WTC11 (cell line): Measurements from ENCODE around the gene DHTKD1. TPM values are rescaled to one million over a fixed set of nuclear protein-coding genes. Genes with fewer than 3 reads are reported as not detected.

Source experiments
- ATAC-seq: fragments of 200-7000 bp; cut with Tn5 transposase; 2 replicates; pipeline ENCODE4 v1.10.0; 2021; ENCODE audit warnings: mild to moderate bottlenecking, moderate library complexity
- CTCF ChIA-PET: fragments of 300-600 bp; sonication (Branson Sonifier 250); formaldehyde crosslinking; loops from one replicate; lab custom pipeline; 2021; ENCODE audit warnings: antibody characterized with exemption; lab: Charles Lee
- POLR2A ChIA-PET: fragments of 350-600 bp; sonication (Branson Sonifier 250); formaldehyde crosslinking; loops from one replicate; lab custom pipeline; 2021; ENCODE audit warnings: antibody characterized with exemption; lab: Charles Lee
- DNase-seq: peaks from one replicate; pipeline ENCODE4 v3.0.0; 2021; ENCODE audit warnings: low spot score
- H3K27ac Mint-ChIP-seq: 2 replicates; pipeline ENCODE4 v1.8.0; 2021; ENCODE audit warnings: mixed read lengths
- H3K27me3 Mint-ChIP-seq: 2 replicates; pipeline ENCODE4 v1.8.0; 2021; ENCODE audit warnings: low read depth, mild to moderate bottlenecking, moderate library complexity, mixed read lengths
- H3K36me3 Mint-ChIP-seq: 2 replicates; pipeline ENCODE4 v1.8.0; 2021; ENCODE audit warnings: mixed read lengths
- H3K4me1 Mint-ChIP-seq: 2 replicates; pipeline ENCODE4 v1.8.0; 2022; ENCODE audit warnings: mixed read lengths
- H3K4me3 Mint-ChIP-seq: 2 replicates; pipeline ENCODE4 v1.8.0; 2021; ENCODE audit warnings: mild to moderate bottlenecking, moderate library complexity, mixed read lengths
- H3K9me3 Mint-ChIP-seq: 2 replicates; pipeline ENCODE4 v1.8.0; 2021; ENCODE audit warnings: mixed read lengths
- ATF1 ChIP-seq: sonication (generic); formaldehyde crosslinking; IDR thresholded peaks from 2 replicates; pipeline ENCODE4 v1.8.1; 2023; ENCODE audit warnings: mild to moderate bottlenecking, moderate library complexity, missing genetic modification reagents
- CBFB ChIP-seq: sonication (generic); formaldehyde crosslinking; IDR thresholded peaks from 2 replicates; pipeline ENCODE4 v1.8.1; 2022; ENCODE audit warnings: mild to moderate bottlenecking, low read depth, missing genetic modification reagents
- FOXJ3 ChIP-seq: sonication (generic); formaldehyde crosslinking; IDR thresholded peaks from 2 replicates; pipeline ENCODE4 v1.9.0; 2021; ENCODE audit warnings: missing genetic modification reagents, mild to moderate bottlenecking, borderline replicate concordance
- FOXK1 ChIP-seq: sonication (generic); formaldehyde crosslinking; IDR thresholded peaks from 2 replicates; pipeline ENCODE4 v1.8.0; 2022; ENCODE audit warnings: mild to moderate bottlenecking, moderate library complexity, missing genetic modification reagents
- GABPB1 ChIP-seq: sonication (generic); formaldehyde crosslinking; IDR thresholded peaks from 2 replicates; pipeline ENCODE4 v1.8.1; 2023; ENCODE audit warnings: mild to moderate bottlenecking, missing genetic modification reagents
- GTF2I ChIP-seq: fragments of 250-450 bp; sonication (Bioruptor Pico); conservative IDR thresholded peaks from 2 replicates; pipeline ENCODE4 v1.4.0; 2021; ENCODE audit warnings: mild to moderate bottlenecking
- NFATC4 ChIP-seq: fragments of 250-450 bp; sonication (Bioruptor Pico); IDR thresholded peaks from 2 replicates; pipeline ENCODE4 v1.9.0; 2021; ENCODE audit warnings: mild to moderate bottlenecking
- NFYB ChIP-seq: sonication (generic); formaldehyde crosslinking; conservative IDR thresholded peaks from 2 replicates; pipeline ENCODE4 v1.8.0; 2022; ENCODE audit warnings: low read depth, missing genetic modification reagents
- NR1H2 ChIP-seq: sonication (generic); formaldehyde crosslinking; IDR thresholded peaks from 2 replicates; pipeline ENCODE4 v1.9.0; 2021; ENCODE audit warnings: mild to moderate bottlenecking, moderate library complexity, missing genetic modification reagents
- NR2C2 ChIP-seq: sonication (generic); formaldehyde crosslinking; IDR thresholded peaks from 2 replicates; pipeline ENCODE4 v1.8.0; 2022; ENCODE audit warnings: mild to moderate bottlenecking, missing genetic modification reagents
- SMAD3 ChIP-seq: sonication (generic); formaldehyde crosslinking; IDR thresholded peaks from 2 replicates; pipeline ENCODE4 v1.8.0; 2022; ENCODE audit warnings: missing genetic modification reagents, mild to moderate bottlenecking, borderline replicate concordance
- SP1 ChIP-seq: sonication (generic); formaldehyde crosslinking; conservative IDR thresholded peaks from 2 replicates; pipeline ENCODE4 v1.8.1; 2022; ENCODE audit warnings: missing genetic modification reagents
- ZNF121 ChIP-seq: sonication (generic); formaldehyde crosslinking; IDR thresholded peaks from 2 replicates; pipeline ENCODE4 v1.8.0; 2023; ENCODE audit warnings: missing genetic modification reagents
- ZNF138 ChIP-seq: sonication (generic); formaldehyde crosslinking; conservative IDR thresholded peaks from 2 replicates; pipeline ENCODE4 v1.8.1; 2022; ENCODE audit warnings: mild to moderate bottlenecking, moderate library complexity, missing genetic modification reagents
- total RNA-seq: library from RNA; stranded (reverse); gene quantifications from 3 replicates; pipeline ENCODE4 v1.2.3, GENCODE V29; 2021
- TF ChIP-seq, protein P1 (sequence below): sonication (generic); formaldehyde crosslinking; IDR thresholded peaks from 2 replicates; pipeline ENCODE4 v1.8.1; 2023; ENCODE audit warnings: mild to moderate bottlenecking, missing genetic modification reagents, moderate library complexity
- TF ChIP-seq, protein P2 (sequence below): sonication (generic); formaldehyde crosslinking; IDR thresholded peaks from 2 replicates; pipeline ENCODE4 v1.8.0; 2023; ENCODE audit warnings: missing genetic modification reagents, mild to moderate bottlenecking, borderline replicate concordance
- TF ChIP-seq, protein P3 (sequence below): fragments of 250-450 bp; sonication (Bioruptor Pico); IDR thresholded peaks from 2 replicates; pipeline ENCODE4 v1.9.0; 2021; ENCODE audit warnings: mild to moderate bottlenecking, borderline replicate concordance
- TF ChIP-seq, protein P4 (sequence below): fragments of 200-600 bp; IDR thresholded peaks from 2 replicates; pipeline ENCODE4 v1.8.0; 2022; ENCODE audit warnings: antibody characterized with exemption

Gene DHTKD1
- total RNA-seq, 1 experiment from 2014 or later = 57.9 TPM

DNA sequence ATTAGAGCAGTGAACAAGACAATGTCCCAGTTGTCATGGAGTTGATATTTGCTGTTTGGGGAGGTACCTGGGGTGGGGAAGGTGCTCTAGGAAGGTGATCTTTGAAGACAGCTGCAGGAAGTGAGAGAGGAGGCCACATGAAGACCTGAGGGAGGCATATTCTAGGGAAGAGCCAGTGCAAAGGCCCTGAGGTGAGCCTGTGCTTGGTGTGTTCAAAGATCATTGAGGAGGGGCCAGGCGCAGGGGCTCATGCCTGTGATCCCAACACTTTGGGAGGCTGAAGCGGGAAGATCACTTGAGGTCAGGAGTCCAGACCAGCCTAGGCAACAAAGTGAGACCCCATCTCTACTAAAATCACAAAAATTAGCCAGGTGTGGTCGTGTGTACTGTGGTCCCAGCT is 75.8 kb downstream of the DHTKD1 start:
- Mint-ChIP-seq H3K27ac (no peak overlapping the region), H3K9me3 (no peaks in the 10 kb centered on the region), H3K27me3 (no peaks in the 10 kb centered on the region), H3K4me1 (no peaks in the 10 kb centered on the region), H3K36me3 (peaks cover 15% of the 10 kb centered on the region), H3K4me3 (no peak overlapping the region)
- ChIA-PET CTCF (no interaction called here), POLR2A (no interaction called here)
- DNase-seq = no peak
- TF ChIP-seq FOXK1 (no peak), NFYB (CRISPR knock-in tag) (no peak), ATF1 (CRISPR knock-in tag) (no peak), SMAD3 (CRISPR knock-in tag) (no peak), FOXJ3 (CRISPR knock-in tag) (no peak), CBFB (CRISPR knock-in tag) (no peak), GTF2I (CRISPR knock-in tag) (no peak), NR1H2 (CRISPR knock-in tag) (no peak), NFATC4 (no peak), SP1 (no peak), GABPB1 (no peak), ZNF121 (CRISPR knock-in tag) (no peak), NR2C2 (no peak), ZNF138 (no peak)
- TF ChIP-seq, protein P1, sequence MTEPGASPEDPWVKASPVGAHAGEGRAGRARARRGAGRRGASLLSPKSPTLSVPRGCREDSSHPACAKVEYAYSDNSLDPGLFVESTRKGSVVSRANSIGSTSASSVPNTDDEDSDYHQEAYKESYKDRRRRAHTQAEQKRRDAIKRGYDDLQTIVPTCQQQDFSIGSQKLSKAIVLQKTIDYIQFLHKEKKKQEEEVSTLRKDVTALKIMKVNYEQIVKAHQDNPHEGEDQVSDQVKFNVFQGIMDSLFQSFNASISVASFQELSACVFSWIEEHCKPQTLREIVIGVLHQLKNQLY (CRISPR knock-in tag) = no peak
- TF ChIP-seq, protein P2, sequence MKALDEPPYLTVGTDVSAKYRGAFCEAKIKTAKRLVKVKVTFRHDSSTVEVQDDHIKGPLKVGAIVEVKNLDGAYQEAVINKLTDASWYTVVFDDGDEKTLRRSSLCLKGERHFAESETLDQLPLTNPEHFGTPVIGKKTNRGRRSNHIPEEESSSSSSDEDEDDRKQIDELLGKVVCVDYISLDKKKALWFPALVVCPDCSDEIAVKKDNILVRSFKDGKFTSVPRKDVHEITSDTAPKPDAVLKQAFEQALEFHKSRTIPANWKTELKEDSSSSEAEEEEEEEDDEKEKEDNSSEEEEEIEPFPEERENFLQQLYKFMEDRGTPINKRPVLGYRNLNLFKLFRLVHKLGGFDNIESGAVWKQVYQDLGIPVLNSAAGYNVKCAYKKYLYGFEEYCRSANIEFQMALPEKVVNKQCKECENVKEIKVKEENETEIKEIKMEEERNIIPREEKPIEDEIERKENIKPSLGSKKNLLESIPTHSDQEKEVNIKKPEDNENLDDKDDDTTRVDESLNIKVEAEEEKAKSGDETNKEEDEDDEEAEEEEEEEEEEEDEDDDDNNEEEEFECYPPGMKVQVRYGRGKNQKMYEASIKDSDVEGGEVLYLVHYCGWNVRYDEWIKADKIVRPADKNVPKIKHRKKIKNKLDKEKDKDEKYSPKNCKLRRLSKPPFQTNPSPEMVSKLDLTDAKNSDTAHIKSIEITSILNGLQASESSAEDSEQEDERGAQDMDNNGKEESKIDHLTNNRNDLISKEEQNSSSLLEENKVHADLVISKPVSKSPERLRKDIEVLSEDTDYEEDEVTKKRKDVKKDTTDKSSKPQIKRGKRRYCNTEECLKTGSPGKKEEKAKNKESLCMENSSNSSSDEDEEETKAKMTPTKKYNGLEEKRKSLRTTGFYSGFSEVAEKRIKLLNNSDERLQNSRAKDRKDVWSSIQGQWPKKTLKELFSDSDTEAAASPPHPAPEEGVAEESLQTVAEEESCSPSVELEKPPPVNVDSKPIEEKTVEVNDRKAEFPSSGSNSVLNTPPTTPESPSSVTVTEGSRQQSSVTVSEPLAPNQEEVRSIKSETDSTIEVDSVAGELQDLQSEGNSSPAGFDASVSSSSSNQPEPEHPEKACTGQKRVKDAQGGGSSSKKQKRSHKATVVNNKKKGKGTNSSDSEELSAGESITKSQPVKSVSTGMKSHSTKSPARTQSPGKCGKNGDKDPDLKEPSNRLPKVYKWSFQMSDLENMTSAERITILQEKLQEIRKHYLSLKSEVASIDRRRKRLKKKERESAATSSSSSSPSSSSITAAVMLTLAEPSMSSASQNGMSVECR (CRISPR knock-in tag) = no peak
- TF ChIP-seq, protein P3, sequence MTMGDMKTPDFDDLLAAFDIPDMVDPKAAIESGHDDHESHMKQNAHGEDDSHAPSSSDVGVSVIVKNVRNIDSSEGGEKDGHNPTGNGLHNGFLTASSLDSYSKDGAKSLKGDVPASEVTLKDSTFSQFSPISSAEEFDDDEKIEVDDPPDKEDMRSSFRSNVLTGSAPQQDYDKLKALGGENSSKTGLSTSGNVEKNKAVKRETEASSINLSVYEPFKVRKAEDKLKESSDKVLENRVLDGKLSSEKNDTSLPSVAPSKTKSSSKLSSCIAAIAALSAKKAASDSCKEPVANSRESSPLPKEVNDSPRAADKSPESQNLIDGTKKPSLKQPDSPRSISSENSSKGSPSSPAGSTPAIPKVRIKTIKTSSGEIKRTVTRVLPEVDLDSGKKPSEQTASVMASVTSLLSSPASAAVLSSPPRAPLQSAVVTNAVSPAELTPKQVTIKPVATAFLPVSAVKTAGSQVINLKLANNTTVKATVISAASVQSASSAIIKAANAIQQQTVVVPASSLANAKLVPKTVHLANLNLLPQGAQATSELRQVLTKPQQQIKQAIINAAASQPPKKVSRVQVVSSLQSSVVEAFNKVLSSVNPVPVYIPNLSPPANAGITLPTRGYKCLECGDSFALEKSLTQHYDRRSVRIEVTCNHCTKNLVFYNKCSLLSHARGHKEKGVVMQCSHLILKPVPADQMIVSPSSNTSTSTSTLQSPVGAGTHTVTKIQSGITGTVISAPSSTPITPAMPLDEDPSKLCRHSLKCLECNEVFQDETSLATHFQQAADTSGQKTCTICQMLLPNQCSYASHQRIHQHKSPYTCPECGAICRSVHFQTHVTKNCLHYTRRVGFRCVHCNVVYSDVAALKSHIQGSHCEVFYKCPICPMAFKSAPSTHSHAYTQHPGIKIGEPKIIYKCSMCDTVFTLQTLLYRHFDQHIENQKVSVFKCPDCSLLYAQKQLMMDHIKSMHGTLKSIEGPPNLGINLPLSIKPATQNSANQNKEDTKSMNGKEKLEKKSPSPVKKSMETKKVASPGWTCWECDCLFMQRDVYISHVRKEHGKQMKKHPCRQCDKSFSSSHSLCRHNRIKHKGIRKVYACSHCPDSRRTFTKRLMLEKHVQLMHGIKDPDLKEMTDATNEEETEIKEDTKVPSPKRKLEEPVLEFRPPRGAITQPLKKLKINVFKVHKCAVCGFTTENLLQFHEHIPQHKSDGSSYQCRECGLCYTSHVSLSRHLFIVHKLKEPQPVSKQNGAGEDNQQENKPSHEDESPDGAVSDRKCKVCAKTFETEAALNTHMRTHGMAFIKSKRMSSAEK = no peak
- TF ChIP-seq, protein P4, sequence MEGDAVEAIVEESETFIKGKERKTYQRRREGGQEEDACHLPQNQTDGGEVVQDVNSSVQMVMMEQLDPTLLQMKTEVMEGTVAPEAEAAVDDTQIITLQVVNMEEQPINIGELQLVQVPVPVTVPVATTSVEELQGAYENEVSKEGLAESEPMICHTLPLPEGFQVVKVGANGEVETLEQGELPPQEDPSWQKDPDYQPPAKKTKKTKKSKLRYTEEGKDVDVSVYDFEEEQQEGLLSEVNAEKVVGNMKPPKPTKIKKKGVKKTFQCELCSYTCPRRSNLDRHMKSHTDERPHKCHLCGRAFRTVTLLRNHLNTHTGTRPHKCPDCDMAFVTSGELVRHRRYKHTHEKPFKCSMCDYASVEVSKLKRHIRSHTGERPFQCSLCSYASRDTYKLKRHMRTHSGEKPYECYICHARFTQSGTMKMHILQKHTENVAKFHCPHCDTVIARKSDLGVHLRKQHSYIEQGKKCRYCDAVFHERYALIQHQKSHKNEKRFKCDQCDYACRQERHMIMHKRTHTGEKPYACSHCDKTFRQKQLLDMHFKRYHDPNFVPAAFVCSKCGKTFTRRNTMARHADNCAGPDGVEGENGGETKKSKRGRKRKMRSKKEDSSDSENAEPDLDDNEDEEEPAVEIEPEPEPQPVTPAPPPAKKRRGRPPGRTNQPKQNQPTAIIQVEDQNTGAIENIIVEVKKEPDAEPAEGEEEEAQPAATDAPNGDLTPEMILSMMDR = no peak
- ATAC-seq = no peak
